Fibroblast of skin of left biceps (primary cell): ENCODE data around the gene SPOCK3.

Experiments used
- DNase-seq, 2 experiments: peaks; one replicate each; pipeline ENCODE4 v3.0.0-alpha.2; 2013; ENCODE audit warnings: low read depth in 2 of 2

The SPOCK3 gene

GRCh38 chr4:167176723-167177367 lies 57.4 kb downstream of the SPOCK3 start:
- no peak for DNase-seq

GRCh38 chr4:167171928-167172327 lies 62.4 kb downstream of the SPOCK3 start:
- DNase-seq: no peak

- no peak for DNase-seq
These were observed 65.7 kb downstream of the SPOCK3 start for GRCh38 chr4:167168611-167169010.

GRCh38 chr4:167150587-167150986 lies 83.7 kb downstream of the SPOCK3 start:
- DNase-seq: no peak

- no peak for DNase-seq
These were observed 89.7 kb downstream of the SPOCK3 start for GRCh38 chr4:167144605-167145004.

- DNase-seq: no peak
These were observed 91.3 kb downstream of the SPOCK3 start for GRCh38 chr4:167143018-167143417.

GRCh38 chr4:167136270-167136669 lies 98.0 kb downstream of the SPOCK3 start:
- DNase-seq: no peak

GRCh38 chr4:167129146-167129545 lies 105.1 kb downstream of the SPOCK3 start:
- DNase-seq: no peak

GRCh38 chr4:167119392-167119791 lies 114.9 kb downstream of the SPOCK3 start:
- no peak for DNase-seq

GRCh38 chr4:167117273-167117672 lies 117.0 kb downstream of the SPOCK3 start:
- DNase-seq: no peak

- DNase-seq: no peak
These were observed 119.8 kb downstream of the SPOCK3 start for GRCh38 chr4:167114416-167114971.

GRCh38 chr4:167111622-167112021 lies 122.7 kb downstream of the SPOCK3 start:
- no peak for DNase-seq

GRCh38 chr4:167111092-167111491 lies 123.2 kb downstream of the SPOCK3 start:
- DNase-seq: no peak

GRCh38 chr4:167109859-167110258 lies 124.4 kb downstream of the SPOCK3 start:
- no peak for DNase-seq

GRCh38 chr4:167105857-167106256 lies 128.4 kb downstream of the SPOCK3 start:
- no peak for DNase-seq

- no peak for DNase-seq
These were observed 131.8 kb downstream of the SPOCK3 start for GRCh38 chr4:167102475-167102874.

- no peak for DNase-seq
These were observed 133.3 kb downstream of the SPOCK3 start for GRCh38 chr4:167101035-167101434.

- DNase-seq: peak; percentile 1 to 5
These were observed 134.2 kb downstream of the SPOCK3 start for GRCh38 chr4:167100120-167100519.

GRCh38 chr4:167088115-167088514 lies 146.2 kb downstream of the SPOCK3 start:
- no peak for DNase-seq

GRCh38 chr4:167084321-167084720 lies 150.0 kb downstream of the SPOCK3 start:
- DNase-seq: no peak

- DNase-seq: no peak
These were observed 154.5 kb downstream of the SPOCK3 start for GRCh38 chr4:167079762-167080161.

GRCh38 chr4:167052631-167053091 lies 181.6 kb downstream of the SPOCK3 start:
- DNase-seq: no peak

- DNase-seq: no peak
These were observed 185.0 kb downstream of the SPOCK3 start for GRCh38 chr4:167049257-167049656.

- no peak for DNase-seq
These were observed 192.8 kb downstream of the SPOCK3 start for GRCh38 chr4:167041524-167041923.
